ENCODE data around the gene ZNF555.

Gene ZNF555

DNA sequence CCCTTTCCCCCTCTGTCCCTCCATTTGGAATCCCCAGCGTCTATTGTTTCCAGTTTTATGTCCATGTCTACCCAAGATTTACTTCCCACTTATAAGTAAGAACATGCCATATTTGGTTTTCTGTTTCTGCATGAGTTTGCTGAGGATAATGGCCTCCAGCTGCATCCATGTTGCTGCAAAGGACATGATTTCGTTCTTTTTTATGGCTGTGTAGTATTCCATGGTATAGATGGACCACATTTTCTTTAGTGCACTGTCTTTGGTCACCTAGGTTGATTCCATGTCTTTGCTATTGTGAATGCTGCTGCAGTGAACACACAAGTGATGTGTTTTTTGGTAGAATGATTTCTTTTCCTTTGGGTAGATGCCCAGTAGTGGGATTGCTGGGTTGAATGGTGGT, 3.8 kb downstream of the ZNF555 start:
- no peak for DNase-seq (ENCODE audit: low read depth)
- TF ChIP-seq MYC (IDR thresholded peaks at IDR 0.05; ENCODE audit: low read depth, low read length), result no peak
- TF ChIP-seq POLR2A (IDR thresholded peaks at IDR 0.05; ENCODE audit: extremely low read depth, insufficient read length), result no peak
- TF ChIP-seq, protein P1, sequence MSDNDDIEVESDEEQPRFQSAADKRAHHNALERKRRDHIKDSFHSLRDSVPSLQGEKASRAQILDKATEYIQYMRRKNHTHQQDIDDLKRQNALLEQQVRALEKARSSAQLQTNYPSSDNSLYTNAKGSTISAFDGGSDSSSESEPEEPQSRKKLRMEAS (IDR thresholded peaks at IDR 0.05; ENCODE audit: low read depth, low read length), result no peak
- TF ChIP-seq, protein P2, sequence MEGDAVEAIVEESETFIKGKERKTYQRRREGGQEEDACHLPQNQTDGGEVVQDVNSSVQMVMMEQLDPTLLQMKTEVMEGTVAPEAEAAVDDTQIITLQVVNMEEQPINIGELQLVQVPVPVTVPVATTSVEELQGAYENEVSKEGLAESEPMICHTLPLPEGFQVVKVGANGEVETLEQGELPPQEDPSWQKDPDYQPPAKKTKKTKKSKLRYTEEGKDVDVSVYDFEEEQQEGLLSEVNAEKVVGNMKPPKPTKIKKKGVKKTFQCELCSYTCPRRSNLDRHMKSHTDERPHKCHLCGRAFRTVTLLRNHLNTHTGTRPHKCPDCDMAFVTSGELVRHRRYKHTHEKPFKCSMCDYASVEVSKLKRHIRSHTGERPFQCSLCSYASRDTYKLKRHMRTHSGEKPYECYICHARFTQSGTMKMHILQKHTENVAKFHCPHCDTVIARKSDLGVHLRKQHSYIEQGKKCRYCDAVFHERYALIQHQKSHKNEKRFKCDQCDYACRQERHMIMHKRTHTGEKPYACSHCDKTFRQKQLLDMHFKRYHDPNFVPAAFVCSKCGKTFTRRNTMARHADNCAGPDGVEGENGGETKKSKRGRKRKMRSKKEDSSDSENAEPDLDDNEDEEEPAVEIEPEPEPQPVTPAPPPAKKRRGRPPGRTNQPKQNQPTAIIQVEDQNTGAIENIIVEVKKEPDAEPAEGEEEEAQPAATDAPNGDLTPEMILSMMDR (IDR thresholded peaks at IDR 0.05; ENCODE audit: low read depth, low read length), result no peak
- no peak overlapping the region for H3K4me3 ChIP-seq (ENCODE audit: low read depth, low read length)

DNA sequence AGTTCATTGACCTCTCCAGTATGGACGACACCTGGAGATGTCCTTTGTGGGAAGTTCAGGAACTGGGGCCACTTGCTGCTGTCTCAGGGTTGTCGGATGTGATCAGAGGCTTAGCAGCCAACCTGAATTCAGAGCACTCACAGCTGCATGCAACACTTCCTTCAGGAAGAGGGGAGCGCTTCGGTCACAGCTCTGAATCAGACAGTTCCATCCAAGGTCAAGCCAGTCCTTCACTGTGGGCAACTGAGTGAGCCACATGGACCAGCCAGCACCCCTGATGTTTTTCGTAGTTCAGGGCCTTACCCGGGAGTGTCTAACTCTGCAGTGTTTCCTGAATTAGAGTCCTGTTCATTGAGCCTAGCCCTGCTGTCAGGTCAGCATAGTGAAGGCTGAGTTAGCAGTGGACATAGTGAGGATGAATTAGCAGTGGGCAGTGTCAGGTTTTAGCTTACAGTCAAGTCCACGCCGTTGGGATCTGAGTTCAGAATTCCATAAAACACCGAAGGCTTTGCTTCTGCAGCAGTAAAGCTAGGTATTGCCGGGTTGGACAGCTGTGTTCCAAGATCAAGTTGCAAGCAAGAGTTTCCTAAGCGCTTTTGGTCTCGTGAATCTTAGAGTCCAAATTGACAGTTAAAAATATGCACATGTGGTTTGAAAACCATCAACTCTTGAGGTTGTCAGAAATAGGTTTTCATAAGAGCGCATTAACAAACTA, 5.1 kb downstream of the ZNF555 start:
- no peak for TF ChIP-seq MYC (IDR thresholded peaks at IDR 0.05; ENCODE audit: low read depth, low read length)
- TF ChIP-seq POLR2A (IDR thresholded peaks at IDR 0.05; ENCODE audit: extremely low read depth, insufficient read length), result no peak
- TF ChIP-seq, protein P2 (IDR thresholded peaks at IDR 0.05; ENCODE audit: low read depth, low read length), result no peak
- TF ChIP-seq, protein P1 (IDR thresholded peaks at IDR 0.05; ENCODE audit: low read depth, low read length), result no peak
- H3K4me3 ChIP-seq (ENCODE audit: low read depth, low read length), result no peak overlapping the region
- DNase-seq (ENCODE audit: low read depth), result no peak

DNA sequence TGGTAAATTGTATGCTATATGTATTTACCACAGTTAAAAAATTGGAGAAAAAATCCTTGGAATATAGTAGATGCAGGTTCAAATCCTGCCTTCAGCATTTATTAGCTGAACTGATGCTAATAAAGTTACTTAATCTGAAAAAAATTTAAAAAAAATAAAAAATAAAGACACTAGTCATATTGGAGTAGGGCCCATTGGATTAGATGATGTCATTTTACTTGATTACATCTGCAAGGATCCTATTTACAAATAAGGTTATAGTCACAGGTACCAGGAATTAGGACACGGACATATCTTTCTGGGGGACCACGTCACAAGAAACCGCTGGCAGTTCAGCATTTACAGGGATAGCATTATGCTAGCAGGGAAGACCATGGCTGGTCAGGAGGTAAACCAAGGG, 6.2 kb downstream of the ZNF555 start:
- no peak overlapping the region for H3K4me3 ChIP-seq (ENCODE audit: low read depth, low read length)
- no peak for TF ChIP-seq MYC (IDR thresholded peaks at IDR 0.05; ENCODE audit: low read depth, low read length)
- TF ChIP-seq, protein P1 (IDR thresholded peaks at IDR 0.05; ENCODE audit: low read depth, low read length), result no peak
- no peak for DNase-seq (ENCODE audit: low read depth)

DNA sequence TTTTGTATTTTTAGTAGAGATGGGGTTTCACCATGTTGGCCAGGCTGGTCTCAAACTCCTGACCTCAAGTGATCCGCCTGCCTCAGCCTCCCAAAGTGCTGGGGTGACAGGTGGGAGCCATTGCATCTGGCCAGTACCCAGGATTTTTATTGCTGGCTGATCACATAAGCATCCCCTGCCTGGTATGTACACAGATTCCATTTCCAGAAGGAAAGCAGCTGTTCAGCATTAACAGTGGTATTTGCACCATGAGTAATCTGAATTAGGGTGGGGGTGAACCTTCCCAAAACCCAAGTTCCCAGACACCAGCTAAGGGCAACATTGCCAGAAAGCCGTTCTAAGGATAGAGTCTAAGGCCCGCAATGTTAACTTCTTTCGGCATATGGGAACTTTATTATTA, 7.3 kb downstream of the ZNF555 start:
- no peak for TF ChIP-seq MYC (IDR thresholded peaks at IDR 0.05; ENCODE audit: low read depth, low read length)
- TF ChIP-seq, protein P2 (IDR thresholded peaks at IDR 0.05; ENCODE audit: low read depth, low read length), result no peak
- TF ChIP-seq, protein P1 (IDR thresholded peaks at IDR 0.05; ENCODE audit: low read depth, low read length), result no peak
- no peak for TF ChIP-seq POLR2A (IDR thresholded peaks at IDR 0.05; ENCODE audit: extremely low read depth, insufficient read length)
- no peak overlapping the region for H3K4me3 ChIP-seq (ENCODE audit: low read depth, low read length)
- no peak for DNase-seq (ENCODE audit: low read depth)

DNA sequence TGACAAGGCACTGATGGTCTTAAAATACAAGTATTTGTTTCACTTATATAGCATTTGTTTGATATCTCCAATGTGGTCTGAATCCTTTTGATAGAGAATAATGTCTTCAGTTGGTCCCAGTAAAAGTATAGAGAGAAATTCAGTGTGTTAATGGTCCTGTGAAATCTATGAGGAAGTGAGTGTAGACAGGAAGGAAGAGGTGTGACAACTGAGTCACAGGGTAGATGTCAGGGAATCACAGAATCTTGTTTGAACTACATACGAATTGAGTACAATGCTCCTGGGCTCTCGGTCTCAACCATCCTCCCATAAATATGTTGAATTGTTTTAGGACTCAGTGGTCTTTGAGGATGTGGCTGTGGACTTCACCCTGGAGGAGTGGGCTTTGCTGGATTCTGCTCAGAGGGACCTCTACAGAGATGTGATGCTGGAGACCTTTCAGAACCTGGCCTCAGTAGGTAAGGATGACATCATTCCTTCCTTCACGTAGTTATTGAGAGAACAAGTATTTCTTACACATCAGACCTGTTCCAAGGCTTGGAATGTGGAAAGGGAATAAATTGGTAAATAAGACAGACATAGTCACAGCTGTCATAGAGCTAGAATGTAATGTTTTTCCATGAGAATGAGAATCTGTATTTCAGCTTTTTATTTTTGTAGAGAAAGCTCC, 9.1 kb downstream of the ZNF555 start:
- no peak for DNase-seq (ENCODE audit: low read depth)
- no peak overlapping the region for H3K4me3 ChIP-seq (ENCODE audit: low read depth, low read length)
- TF ChIP-seq MYC (IDR thresholded peaks at IDR 0.05; ENCODE audit: low read depth, low read length) (no peak), POLR2A (IDR thresholded peaks at IDR 0.05; ENCODE audit: extremely low read depth, insufficient read length) (no peak)
- TF ChIP-seq, protein P2 (IDR thresholded peaks at IDR 0.05; ENCODE audit: low read depth, low read length), result no peak
- TF ChIP-seq, protein P1 (IDR thresholded peaks at IDR 0.05; ENCODE audit: low read depth, low read length), result no peak

DNA sequence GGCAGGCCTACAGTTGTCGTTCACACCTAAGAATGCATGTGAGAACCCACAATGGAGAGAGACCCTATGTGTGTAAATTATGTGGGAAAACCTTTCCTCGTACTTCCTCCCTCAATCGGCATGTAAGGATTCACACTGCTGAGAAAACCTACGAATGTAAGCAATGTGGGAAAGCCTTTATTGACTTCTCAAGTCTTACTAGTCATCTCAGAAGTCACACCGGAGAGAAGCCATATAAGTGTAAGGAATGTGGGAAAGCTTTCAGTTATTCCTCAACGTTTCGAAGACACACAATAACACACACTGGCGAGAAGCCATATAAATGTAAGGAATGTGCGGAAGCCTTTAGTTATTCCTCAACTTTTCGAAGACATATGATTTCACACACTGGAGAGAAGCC, 11.3 kb downstream of the ZNF555 start:
- TF ChIP-seq MYC (IDR thresholded peaks at IDR 0.05; ENCODE audit: low read depth, low read length), result no peak
- TF ChIP-seq POLR2A (IDR thresholded peaks at IDR 0.05; ENCODE audit: extremely low read depth, insufficient read length), result no peak
- TF ChIP-seq, protein P1 (IDR thresholded peaks at IDR 0.05; ENCODE audit: low read depth, low read length), result no peak
- TF ChIP-seq, protein P2 (IDR thresholded peaks at IDR 0.05; ENCODE audit: low read depth, low read length), result no peak
- DNase-seq (ENCODE audit: low read depth), result no peak
- H3K4me3 ChIP-seq (ENCODE audit: low read depth, low read length), result no peak overlapping the region
